ENCODE data around the gene ATP4B. TPM values are rescaled to one million over a fixed set of nuclear protein-coding genes. Genes with fewer than 3 reads are reported as not detected.
A peak's percentile ranks its signal among the peaks of the same experiment; 100 is the strongest.

The ATP4B gene
- 0.16 TPM for total RNA-seq
- 0.45 TPM for polyA plus RNA-seq (ENCODE audit: insufficient read depth, low read depth, low replicate concordance)
- long read RNA-seq, donor 1 = 0 reads
- long read RNA-seq, donor 2 = 0 reads
- long read RNA-seq, donor 3 = 0 reads
- long read RNA-seq, donor 4 = 0 reads
- long read RNA-seq, donor 5, partial matches to known transcripts = 0 of 1 reads
- long read RNA-seq, donor 5, other reads (novel, unspliced or antisense) = 0 of 1 reads
- long read RNA-seq, donor 6 = 0 reads
- long read RNA-seq, donor 7 = 0 reads
- long read RNA-seq, donor 8 = 0 reads
- long read RNA-seq, donor 9 = 0 reads
- long read RNA-seq, donor 10 = 0 reads

DNA sequence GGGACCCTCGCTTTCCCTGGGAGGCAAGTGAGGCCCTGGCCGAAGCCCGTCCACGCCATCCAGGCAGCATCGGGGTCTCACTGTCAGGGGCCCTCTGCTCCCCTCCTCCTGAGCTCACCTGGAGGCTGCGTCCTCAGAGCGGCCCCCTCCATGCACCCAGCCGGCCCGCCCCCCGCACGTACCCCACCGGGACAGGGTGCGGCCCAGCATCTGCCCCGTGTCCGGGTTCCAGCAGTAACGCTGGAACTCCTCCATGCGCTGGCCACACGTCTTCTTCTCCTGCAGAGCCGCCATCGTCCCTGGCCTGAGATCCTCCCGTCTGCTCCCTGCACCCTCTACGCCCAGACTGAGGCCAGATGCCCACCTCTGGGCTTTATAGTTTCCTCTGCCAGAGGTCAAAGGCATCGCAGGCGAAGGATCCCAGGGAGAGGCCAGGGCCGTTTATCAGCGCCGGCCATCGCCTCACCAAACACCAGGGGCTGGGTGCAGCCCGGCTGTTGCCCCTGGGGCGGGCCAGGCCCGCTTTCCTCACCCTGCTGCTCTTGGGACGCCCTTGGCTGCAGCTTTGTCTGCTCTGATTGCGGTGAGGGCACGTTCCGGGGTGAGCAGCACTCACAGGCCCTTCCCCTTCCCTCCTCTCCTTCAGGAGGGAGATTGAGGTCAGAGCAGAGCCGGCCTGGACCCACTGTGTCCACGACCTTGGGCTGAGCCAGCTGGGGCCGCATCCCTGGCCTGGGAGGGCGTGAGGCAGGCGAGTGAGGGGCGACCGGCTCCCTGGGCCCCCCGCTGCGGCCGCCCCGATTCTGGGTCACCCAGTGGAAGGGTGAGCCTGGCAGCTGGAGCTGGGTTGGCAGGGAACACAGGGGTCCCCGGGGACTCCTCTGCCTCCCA is at the start of gene ATP4B:
ATP4B (minus strand) TSS at position 348 of the 891 bp plus-strand sequence; CDS start at position 294, 54 bp downstream.
- TF ChIP-seq, protein P1, sequence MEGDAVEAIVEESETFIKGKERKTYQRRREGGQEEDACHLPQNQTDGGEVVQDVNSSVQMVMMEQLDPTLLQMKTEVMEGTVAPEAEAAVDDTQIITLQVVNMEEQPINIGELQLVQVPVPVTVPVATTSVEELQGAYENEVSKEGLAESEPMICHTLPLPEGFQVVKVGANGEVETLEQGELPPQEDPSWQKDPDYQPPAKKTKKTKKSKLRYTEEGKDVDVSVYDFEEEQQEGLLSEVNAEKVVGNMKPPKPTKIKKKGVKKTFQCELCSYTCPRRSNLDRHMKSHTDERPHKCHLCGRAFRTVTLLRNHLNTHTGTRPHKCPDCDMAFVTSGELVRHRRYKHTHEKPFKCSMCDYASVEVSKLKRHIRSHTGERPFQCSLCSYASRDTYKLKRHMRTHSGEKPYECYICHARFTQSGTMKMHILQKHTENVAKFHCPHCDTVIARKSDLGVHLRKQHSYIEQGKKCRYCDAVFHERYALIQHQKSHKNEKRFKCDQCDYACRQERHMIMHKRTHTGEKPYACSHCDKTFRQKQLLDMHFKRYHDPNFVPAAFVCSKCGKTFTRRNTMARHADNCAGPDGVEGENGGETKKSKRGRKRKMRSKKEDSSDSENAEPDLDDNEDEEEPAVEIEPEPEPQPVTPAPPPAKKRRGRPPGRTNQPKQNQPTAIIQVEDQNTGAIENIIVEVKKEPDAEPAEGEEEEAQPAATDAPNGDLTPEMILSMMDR (IDR thresholded peaks at IDR 0.05; ENCODE audit: borderline replicate concordance, extremely low read depth, insufficient read depth) = no peak
- no peak for FAIRE-seq
- H3K36me3 ChIP-seq (ENCODE audit: control insufficient read depth in 2 of 3, insufficient read depth in 3 of 3, low read length in 3 of 3) = no peaks in the 10 kb centered on the region

DNA sequence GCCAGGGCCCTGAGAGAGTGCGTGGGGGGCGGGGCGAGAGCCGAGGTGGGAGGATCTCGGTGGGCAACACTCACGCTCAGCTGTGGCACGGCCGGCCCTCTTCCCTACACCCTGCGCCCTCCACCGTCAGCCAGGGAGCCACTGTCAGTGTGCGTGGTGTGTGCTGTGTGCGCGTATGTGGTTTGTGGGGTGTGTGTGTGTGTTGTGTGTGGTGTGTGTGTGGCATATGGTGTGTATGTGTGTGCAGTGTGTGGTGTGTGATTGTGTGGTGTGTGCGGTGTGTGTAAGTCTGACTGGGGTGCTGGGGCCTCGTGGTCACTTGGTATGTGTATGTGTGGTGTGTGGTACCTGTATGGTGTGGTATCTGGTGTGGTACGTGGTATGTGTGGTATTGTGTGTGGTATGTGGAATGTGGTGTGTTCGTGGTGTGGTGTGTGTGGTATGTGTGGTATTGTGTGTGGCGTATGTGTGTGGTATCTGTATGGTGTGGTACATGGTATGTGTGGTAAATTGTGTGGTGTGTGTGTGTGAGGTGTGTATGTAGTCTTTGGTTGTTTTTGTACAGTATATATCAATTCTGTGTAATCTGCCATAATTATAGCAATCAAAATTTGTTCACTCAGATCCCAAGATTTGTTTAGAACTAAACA is 14.1 kb upstream of the ATP4B start:
- FAIRE-seq (no peak), DNase-seq (peak in 1 of 5 donors; percentile 21)
- Histone ChIP-seq H3K9ac (ENCODE audit: low read length in 3 of 3) (no peak overlapping the region), H3K4me3 (ENCODE audit: low read length in 3 of 3) (peak overlapping the region in 1 of 3 donors; percentile 7), H3K27me3 (ENCODE audit: control insufficient read depth, insufficient read depth, low read length) (no peaks in the 10 kb centered on the region), H3K4me1 (ENCODE audit: control insufficient read depth in 2 of 3, insufficient read depth in 2 of 3, low read depth in 1 of 3, low read length in 3 of 3) (no peaks in the 10 kb centered on the region), H3K9me3 (ENCODE audit: control insufficient read depth in 2 of 3, insufficient read depth in 1 of 3, low read length in 3 of 3) (peaks cover 0 to 3% (median 0%) of the 10 kb centered on the region in 3 donors), H3K36me3 (ENCODE audit: control insufficient read depth in 2 of 3, insufficient read depth in 3 of 3, low read length in 3 of 3) (no peaks in the 10 kb centered on the region), H3K27ac (ENCODE audit: low read depth in 2 of 2, low read length in 2 of 2) (no peak overlapping the region)
- TF ChIP-seq, protein P1 (IDR thresholded peaks at IDR 0.05; ENCODE audit: borderline replicate concordance, extremely low read depth, insufficient read depth) = no peak
- intact Hi-C loops (cut with DNase I) = no loop called here

More for the DNA sequence above, at the start of gene ATP4B:
- Histone ChIP-seq H3K27me3 (ENCODE audit: control insufficient read depth, insufficient read depth, low read length) (no peaks in the 10 kb centered on the region), H3K4me1 (ENCODE audit: control insufficient read depth in 2 of 3, insufficient read depth in 2 of 3, low read depth in 1 of 3, low read length in 3 of 3) (peaks cover 0 to 2% (median 0%) of the 10 kb centered on the region in 3 donors), H3K9ac (ENCODE audit: low read length in 3 of 3) (no peak within 1 kb of the TSS), H3K27ac (ENCODE audit: low read depth in 2 of 2, low read length in 2 of 2) (no peak within 1 kb of the TSS), H3K9me3 (ENCODE audit: control insufficient read depth in 2 of 3, insufficient read depth in 1 of 3, low read length in 3 of 3) (peaks cover 0 to 12% (median 0%) of the 10 kb centered on the region in 3 donors), H3K4me3 (ENCODE audit: low read length in 3 of 3) (no peak within 1 kb of the TSS)
- peak in 2 of 5 donors; percentile 36 to 64 for DNase-seq
- intact Hi-C loops (cut with DNase I) = no loop called here

- intact Hi-C loops (cut with DNase I) = no loop called here
- FAIRE-seq = no peak
These were observed 13.3 kb upstream of the ATP4B start for GRCh38 chr13:113671066-113672001.

More at GRCh38 chr13:113671066-113672001, 13.3 kb upstream of the ATP4B start:
- peaks cover 0 to 3% (median 0%) of the 10 kb centered on the region in 3 donors for H3K9me3 ChIP-seq (ENCODE audit: control insufficient read depth in 2 of 3, insufficient read depth in 1 of 3, low read length in 3 of 3)
- no peaks in the 10 kb centered on the region for H3K36me3 ChIP-seq (ENCODE audit: control insufficient read depth in 2 of 3, insufficient read depth in 3 of 3, low read length in 3 of 3)
- H3K9ac ChIP-seq (ENCODE audit: low read length in 3 of 3) = no peak overlapping the region
- H3K27me3 ChIP-seq (ENCODE audit: control insufficient read depth, insufficient read depth, low read length) = no peaks in the 10 kb centered on the region
- no peak overlapping the region for H3K4me3 ChIP-seq (ENCODE audit: low read length in 3 of 3)
- no peak overlapping the region for H3K27ac ChIP-seq (ENCODE audit: low read depth in 2 of 2, low read length in 2 of 2)
- TF ChIP-seq, protein P1 (IDR thresholded peaks at IDR 0.05; ENCODE audit: borderline replicate concordance, extremely low read depth, insufficient read depth) = no peak
- peak in 2 of 5 donors; percentile 39 to 66 for DNase-seq
- H3K4me1 ChIP-seq (ENCODE audit: control insufficient read depth in 2 of 3, insufficient read depth in 2 of 3, low read depth in 1 of 3, low read length in 3 of 3) = no peaks in the 10 kb centered on the region
